Measurements from ENCODE around the gene TDRD10. TPM values are rescaled to one million over a fixed set of nuclear protein-coding genes. Genes with fewer than 3 reads are reported as not detected.
"Not testable (repeated sequence)": the region's sequence is repeated elsewhere in the genome, so short reads cannot be mapped to it uniquely, and the experiment has no call there.

The TDRD10 gene
- polyA plus RNA-seq, 4 donors: 0.83 to 1.5 (median 1.2) TPM

DNA sequence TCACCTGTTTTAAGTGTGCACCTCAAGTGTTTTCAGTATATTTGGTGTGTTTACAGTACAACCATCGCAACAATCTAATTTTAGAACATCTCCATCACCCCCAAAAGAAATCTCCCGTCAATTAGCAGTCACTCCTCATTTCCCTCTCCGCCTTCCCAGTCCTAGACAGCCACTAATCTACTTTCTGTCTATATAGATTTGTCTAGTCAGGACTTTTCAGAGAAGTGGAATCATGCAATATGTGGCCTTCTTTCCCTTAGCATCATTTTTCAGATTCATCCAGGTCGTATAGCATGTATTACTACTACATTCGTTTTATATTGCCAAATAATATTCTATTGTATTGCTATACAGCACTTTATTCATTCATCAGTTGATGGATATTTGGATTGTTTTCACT lies 1.9 kb downstream of the TDRD10 start:
- no peak for DNase-seq (ENCODE audit: low read depth in 4 of 4, low spot score in 3 of 4)

DNA sequence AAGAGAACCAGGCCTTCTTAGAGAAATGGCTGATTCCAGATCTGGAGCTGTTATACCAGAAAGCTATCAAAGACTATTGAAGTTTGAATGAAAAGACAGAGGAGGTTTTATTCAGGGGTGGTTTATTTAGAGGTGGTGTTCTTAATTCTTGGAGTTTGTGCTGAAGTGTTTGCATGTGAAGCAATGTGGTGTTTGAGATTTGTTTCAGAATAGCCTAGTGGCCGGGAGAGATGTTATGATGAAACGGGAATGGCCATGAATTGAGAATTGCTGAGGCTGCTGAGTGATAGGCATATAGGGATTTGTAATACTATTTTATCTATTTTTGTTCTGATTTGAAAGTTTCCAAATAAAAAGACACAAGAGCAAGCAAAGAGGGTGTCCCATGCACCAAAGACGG lies 10.7 kb downstream of the TDRD10 start:
- DNase-seq (ENCODE audit: low read depth in 4 of 4, low spot score in 3 of 4): no peak

DNA sequence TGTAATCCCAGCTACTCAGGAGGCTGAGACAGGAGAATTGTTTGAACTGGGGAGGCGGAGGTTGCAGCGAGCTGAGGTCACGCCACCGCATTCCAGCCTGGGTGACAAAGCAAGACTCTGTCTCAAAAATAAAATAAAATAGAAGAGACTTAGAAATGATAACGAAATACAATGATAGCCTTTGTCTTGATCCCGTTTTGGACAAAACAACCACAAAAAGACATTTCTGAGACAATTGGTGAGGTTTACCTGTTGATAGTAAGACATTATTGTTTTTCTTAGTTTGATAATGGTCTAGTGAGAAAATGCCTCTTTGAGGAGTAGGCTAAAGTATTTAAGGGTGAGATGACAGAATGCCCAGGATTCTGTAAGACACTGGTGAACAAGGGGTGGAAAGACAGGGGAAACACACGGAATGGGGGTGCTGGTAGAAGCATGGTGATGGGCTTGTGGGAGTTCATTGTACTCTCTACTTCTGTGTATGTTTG lies 12.1 kb downstream of the TDRD10 start:
- DNase-seq (ENCODE audit: low read depth in 4 of 4, low spot score in 3 of 4): no peak

DNA sequence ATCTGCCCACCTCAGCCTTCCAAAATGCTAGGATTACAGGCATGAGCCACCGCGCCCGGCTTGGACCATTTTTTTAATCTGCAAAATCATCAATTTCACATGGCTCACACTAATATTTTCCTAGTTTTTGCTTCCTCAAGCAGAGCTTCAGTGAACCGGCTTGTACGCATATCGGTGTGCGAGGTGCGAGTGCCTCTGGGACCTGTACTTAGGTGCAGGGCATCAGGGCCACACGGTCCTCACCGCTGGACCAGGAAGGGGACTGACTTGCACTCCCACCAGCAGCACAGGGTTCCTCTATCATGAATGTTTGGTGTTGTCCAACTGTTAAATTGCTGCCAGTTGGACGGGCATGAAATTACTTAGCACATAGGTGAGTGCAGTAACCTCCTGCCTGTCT lies 15.6 kb downstream of the TDRD10 start:
- no peak for DNase-seq (ENCODE audit: low read depth in 4 of 4, low spot score in 3 of 4)

DNA sequence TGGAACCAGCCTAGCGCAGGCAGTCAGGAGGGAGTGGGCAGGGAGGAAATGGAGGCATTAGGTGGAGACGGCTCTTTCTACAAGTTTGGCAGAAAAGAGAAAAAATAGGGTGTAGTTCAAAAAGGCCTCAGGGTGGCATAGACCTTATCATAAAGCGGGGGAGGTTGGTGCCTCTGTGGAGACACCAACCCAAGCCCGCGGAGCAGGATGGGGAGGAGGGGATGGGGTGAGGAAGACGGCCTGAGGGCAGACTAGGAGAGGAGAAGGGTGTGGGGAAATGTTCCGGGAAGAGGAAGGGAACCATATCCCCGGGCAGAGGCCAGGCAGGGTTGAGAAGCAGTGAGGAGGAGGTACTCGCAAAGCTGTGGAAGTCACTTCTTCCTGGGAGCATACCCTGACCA lies 17.6 kb downstream of the TDRD10 start:
- no peak for DNase-seq (ENCODE audit: low read depth in 4 of 4, low spot score in 3 of 4)

DNA sequence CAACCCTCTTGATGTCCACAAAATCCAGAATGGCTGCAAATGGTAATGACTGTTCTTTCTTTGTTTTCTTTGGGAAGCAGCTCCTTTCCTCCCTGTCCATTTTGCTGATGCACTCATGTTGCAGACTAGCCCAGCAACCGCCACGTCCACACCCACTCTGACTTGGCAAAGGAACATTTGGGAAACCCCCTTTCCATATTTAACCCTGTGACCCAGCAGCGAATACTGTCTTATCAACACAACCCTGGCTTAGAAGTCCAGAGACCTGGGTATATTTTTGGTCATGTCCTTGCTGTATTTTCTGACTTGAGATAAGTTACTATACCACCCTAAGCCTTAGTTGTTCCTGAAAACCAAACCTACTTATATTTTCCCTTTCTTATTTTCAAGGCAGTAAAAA lies 18.3 kb downstream of the TDRD10 start:
- no peak for DNase-seq (ENCODE audit: low read depth in 4 of 4, low spot score in 3 of 4)

DNA sequence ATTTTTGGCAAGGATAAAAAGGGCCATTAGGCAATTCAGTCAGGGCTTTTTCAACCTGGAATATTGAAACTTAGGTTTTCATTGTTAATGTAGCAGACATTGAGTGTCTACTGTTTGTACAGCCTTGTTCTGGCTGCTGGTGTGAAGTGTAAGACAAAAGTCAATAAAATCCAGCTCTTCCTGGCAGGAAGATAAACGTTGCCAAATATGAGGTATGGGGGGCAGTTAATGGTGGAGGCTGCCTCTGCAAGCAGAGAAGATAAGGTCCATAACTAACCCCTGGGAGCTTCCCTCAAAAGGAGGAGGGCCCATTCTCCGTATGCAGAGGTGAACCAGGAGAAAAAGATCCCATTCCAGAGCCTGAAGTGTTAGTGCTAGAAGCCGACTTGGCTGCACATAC lies 19.7 kb downstream of the TDRD10 start:
- DNase-seq (ENCODE audit: low read depth in 4 of 4, low spot score in 3 of 4): no peak

DNA sequence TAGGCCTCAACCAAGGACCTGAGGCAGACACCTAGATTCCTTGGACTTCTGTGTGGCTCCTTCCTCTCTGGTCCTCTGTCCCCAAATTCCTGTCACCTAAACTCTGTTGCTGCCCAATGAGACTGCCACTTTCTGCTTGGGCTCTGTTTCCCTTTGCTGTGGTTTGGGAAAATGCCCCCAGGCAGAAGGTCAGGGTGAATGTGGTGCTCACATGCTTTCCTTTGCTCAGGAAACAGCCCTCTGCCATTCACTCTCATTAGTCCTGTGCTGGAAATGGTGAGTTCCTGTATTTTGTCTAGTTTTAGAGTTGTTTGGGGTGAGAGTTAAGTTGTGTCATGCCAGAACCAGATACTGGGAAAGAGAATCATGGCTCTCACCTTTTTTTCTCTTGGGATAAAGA lies 22.9 kb downstream of the TDRD10 start:
- DNase-seq (ENCODE audit: low read depth in 4 of 4, low spot score in 3 of 4): no peak

DNA sequence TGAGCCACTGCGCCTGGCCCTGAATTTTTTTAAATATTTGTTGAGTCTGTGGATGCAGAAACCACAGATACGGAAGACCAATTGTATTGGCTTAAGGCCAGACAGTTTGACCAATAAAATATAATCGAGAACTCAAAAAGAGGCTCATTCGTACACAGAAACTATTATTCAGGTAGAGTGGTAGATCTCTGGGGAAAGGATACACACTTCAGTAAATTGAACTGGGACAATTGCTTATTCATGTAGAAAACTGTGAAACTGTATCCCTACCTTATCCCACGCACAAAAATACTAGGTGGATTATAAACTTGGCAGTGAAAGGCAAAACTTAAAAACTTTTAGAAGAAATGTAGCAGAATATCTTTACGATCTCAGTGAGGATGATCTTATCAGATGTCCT lies 25.2 kb downstream of the TDRD10 start:
- no peak for DNase-seq (ENCODE audit: low read depth in 4 of 4, low spot score in 3 of 4)

DNA sequence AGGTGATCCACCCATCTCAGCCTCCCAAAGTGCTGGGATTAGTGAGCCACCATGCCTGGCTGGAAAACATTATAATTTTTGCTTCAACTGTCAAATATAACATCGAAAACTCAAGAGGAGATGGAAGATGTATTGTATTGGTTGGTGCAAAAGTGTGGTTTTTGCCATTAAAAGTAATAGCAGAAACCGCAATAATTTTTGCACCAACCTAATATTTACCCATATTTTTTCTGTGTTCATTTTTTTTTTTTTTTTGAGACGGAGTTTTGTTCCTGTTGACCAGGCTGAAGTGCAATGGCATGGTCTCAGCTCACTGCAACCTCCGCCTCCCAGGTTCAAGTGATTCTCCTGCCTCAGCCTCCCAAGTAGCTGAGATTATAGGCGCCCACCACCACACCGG lies 27.3 kb downstream of the TDRD10 start:
- no peak for DNase-seq (ENCODE audit: low read depth in 4 of 4, low spot score in 3 of 4)

DNA sequence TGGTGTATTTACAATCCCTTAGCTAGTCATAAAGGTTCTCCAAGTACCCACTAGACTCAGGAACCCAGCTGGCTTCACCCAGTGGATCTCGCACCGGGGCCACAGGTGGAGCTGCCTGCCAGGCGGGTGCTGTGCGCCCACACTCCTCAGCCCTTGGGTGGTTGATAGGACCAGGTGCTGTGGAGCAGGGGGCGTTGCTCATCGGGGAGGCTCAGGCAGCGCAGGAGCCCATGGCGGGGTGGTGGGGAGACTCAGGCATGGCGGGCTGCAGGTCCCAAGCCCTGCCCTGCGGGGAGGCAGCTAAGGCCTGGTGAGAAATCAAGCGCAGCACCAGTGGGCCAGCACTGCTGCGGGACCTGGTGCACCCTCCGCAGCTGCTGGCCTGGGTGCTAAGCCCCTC lies 29.9 kb downstream of the TDRD10 start:
- not testable (repeated sequence) for DNase-seq (ENCODE audit: low read depth in 4 of 4, low spot score in 3 of 4)

DNA sequence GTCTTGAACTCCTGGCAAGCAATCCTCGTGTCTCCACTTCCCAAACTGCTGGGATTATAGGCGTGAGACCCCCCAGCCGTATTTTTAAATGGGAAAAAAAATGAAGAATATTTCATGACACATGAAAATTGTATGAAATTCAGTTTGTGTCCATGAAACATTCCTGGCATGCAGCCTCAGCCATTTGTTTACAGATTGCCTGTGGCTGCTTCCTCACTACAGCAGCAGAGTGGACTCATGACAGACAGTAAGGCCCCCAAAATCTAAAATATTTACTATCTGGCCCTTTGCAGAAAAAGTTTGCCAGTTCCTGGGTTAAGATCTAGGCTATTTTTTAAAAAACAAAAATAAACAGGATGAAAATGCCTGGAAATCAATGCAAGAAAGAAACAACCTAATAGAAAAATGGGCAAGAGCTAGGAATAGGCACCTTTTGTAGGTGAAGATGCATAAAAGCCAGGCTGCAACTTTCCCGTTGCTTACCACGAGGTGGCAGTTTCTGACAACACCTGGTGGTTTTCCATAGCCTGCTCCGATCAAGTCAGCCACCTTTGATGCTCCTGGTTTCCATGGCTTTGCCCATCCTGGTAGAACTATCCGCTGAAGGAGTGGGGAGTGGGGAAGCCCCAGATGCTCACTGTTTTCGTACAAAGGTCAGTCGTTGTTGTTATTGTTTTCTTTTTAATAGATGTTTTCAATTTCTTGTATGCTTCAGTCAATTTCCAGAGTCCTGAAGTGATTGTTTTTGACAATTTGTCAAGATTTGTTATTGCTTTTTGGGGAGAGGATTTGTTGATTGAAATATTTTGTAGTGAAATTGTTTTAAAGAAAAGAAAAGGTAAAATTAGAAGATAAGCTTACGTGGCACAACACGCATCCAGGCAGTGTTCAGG lies 32.2 kb downstream of the TDRD10 start:
- no peak for DNase-seq (ENCODE audit: low read depth in 4 of 4, low spot score in 3 of 4)

DNA sequence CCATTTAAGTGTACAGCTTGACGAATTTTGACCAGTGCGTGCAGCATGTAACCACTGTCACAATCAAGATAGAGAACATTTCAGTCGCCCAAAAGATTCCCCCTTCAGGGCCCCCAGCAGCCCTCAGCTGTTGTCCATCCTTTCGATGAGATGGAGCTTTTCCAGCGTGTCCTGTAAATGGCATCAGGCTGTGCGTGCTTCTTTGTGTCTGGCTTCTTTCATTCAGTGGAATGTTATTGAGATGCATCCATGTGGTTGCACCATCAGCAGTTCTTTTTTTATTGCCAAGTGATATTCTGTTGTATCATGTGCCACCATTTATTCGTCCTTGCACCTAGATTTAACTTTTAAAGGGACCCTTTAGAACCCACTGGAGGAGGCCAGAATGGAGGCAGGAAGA lies 34.6 kb downstream of the TDRD10 start:
- no peak for DNase-seq (ENCODE audit: low read depth in 4 of 4, low spot score in 3 of 4)

DNA sequence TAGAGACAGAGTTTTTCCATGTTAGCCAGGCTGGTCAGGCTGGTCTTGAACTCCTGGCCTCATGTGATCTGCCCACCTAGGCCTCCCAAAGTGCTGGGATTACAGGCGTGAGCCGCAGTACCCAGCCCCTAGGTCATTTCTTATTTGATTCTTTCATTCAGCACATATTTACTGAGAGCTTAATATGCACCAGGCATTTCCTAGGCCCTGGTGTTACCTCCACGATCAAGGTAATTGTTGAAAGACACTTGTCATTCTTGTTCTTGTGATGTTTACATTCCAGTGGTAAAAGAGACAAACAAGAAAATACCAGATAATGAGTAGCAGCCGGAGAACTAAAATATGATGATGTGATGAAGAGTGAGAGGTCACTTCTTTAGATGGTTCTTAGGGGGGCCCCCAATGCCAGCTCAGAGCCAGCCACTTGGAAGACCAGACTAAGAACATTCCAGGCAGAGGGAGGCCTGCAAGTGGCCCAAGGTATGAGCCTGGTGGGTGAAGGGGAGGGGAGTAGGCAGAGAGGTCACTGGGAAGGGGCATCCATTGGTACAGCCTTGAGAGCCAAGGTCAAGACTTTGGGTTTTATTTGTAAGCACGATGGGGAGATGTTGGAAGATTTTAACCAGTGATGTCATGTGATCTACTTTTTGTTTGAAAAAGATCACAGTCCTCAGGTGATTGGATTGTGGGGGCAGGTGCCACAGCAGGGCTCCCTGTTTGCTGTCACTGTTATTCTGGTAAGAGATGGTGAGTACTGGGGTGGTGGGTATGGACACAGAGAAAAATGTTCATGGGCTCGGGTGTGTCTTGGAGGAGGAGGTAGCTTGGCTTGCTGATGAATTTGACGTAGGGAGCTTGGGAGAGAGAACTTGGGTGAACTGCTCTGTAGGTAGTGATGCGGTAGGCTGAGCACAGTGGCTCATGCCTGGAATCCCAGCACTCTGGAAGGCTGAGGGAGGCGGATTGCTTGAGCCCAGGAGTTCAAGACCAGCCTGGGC lies 37.8 kb downstream of the TDRD10 start:
- no peak for DNase-seq (ENCODE audit: low read depth in 4 of 4, low spot score in 3 of 4)

DNA sequence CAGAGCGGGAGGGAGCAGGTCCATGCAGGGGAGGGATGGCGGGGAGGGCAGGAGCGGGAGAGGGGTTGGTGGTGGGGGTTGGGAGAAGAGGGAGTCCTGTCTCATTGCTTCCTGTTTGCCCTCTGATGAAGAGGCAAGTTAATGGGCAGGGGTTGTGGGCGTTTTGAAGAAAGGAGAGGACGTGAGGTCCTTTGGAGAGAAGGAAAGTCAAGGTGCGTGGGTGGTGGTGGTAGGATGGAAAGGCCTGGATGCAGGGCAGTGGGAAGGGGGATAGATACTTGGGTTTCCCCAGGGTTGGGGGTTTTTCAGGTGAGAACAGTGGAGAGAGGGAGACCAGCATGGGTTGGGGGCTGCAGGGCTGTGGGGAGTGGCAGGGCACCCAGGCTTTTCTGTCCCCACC lies 39.2 kb downstream of the TDRD10 start:
- DNase-seq (ENCODE audit: low read depth in 4 of 4, low spot score in 3 of 4): no peak

DNA sequence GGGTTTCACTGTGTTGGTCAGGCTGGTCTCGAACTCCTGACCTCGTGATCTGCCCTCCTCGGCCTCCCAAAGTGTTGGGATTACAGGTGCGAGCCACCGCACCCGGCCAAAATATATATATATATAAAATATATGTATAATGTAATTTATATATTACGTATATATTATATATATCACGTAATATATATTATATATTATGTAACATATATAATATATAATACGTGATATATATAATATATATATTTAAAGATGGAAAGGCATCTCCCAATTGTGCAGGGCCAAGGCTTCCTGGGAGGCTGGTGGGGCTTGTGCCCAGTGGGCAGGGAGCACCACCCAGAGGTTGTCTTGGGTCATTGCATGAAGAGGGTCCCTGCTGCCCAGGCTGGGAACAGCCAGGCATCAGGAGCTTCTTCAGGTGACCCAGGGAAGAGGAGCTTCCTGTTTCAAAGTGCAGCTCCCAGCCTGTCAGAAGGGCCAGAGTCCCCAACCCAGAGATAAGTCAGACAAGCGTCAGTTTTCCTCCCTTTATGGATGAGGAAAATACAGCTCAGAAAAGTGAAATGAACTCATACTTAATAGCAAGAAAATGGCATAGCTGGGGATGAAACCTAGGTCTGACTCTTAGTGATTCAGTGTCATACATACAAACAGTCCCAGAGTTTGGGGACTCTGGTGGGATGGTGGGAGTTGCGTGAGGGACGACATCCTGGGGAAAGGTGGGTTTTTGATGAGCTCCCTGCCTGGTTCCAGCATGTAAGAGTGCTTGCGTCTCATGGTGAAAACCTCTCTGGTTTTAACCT lies 44.4 kb downstream of the TDRD10 start:
- DNase-seq (ENCODE audit: low read depth in 4 of 4, low spot score in 3 of 4): no peak

DNA sequence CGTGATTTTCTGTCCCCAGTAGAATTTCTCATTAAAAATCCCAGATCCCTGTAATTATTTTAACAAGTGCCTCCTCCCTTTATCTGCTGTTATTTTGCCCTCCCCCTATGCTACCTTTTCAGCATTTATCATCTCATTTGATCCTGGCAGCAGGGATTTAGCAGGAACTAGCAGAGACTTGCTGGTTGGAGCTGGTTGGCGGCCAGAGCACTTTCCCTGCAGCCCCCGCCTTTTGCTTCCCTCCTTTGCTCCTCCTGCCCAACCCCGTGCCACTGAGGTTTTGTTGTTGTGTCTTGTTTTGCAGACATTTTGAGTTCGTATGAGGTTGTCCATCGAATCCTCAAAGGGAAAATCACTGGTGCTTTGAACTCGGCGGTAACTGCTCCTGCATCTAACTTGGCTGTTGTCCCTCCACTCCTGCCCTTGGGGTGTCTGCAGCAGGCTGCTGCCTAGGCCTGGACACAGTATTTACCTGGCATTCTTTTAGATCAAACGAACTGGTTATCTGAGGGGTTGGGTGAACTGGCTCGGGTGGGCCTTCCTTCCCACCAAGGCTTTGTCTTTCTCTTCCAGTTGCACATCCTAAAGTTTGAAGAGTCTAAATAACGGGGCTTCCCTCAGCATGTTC lies 45.2 kb downstream of the TDRD10 start:
- DNase-seq (ENCODE audit: low read depth in 4 of 4, low spot score in 3 of 4): no peak

DNA sequence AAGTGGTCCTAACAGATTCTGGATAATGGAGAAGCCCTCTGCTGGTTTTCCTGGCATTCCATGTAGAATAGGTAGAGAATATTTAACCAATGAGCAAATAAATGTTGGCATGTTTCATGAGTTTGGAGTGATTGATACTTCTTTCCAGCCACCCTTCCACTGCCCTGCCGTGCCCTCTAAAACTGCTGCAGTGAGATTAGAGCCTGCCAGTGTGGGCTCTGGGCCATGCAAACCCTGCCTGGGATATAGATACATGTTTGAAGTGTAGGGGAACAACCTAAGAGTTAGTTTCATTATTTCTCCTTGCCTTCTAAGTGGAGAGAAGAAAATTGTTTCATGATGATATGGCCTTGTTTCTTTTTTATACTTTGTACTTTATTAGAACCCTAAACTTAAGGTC lies 46.0 kb downstream of the TDRD10 start:
- DNase-seq (ENCODE audit: low read depth in 4 of 4, low spot score in 3 of 4): no peak

DNA sequence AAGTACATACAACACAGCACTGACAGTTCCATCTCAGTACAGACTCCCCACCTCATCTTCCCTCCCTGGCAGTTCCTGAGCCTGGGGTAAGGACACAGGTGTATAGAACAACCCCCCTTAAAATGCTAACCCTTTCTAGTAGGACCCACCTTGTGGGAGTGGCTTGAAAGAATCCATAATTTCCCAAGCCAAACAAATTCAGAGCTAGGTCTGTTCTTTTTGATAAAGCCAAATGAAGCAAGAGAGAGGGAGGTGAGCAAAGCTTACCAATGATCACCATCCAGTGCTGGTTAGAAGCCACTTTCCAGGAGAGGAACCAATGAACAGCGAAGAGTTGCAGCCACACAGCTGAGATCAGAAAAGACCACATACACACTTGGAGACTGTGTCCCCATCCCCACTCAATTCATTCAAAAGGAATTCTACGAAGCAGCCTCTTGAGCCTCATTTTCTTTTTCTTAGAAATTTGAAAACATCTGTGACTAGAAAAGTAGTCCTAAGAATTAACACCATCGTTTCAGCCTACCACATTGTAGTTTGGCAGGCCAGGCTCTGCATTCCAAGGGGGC lies 47.3 kb downstream of the TDRD10 start:
- no peak for DNase-seq (ENCODE audit: low read depth in 4 of 4, low spot score in 3 of 4)

DNA sequence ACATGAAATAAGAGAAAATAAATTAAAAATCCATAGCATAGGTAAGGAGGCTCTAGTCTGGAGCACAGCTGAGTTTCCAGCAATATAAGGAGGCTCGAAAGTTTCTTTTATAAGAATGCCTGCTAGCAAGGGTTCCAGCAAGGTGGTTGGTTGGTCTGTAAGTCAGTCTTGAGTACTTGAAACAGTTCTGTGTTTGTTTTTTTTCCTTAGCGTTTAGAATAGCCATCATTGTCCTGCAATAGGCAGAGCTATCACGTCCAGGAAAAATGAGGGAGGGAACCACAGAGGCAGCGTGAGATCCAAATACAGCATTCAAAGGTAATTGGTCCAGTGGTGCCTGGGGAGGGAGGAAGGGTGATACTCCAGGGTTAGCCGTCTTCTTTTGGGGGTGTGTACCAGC lies 48.1 kb downstream of the TDRD10 start:
- DNase-seq (ENCODE audit: low read depth in 4 of 4, low spot score in 3 of 4): no peak

All from right renal pelvis (tissue), 4 donors.